ENCODE results near the gene PARP1. TPM values are rescaled to one million over a fixed set of nuclear protein-coding genes. Genes with fewer than 3 reads are reported as not detected.
A peak's percentile ranks its signal among the peaks of the same experiment; 100 is the strongest.

Gene PARP1
- total RNA-seq, 1 donor from 2014 or later, result 168 TPM

GRCh38 chr1:226362361-226362760 lies 45.5 kb downstream of the PARP1 start:
- no peak overlapping the region for H3K27ac Mint-ChIP-seq (ENCODE audit: unreplicated experiment)
- no peak overlapping the region for H3K4me3 Mint-ChIP-seq (ENCODE audit: unreplicated experiment)
- peaks cover 6% of the 10 kb centered on the region for H3K27me3 Mint-ChIP-seq (ENCODE audit: unreplicated experiment)
- peaks cover 5% of the 10 kb centered on the region for H3K36me3 Mint-ChIP-seq (ENCODE audit: unreplicated experiment)
- no peak for DNase-seq
- H3K9me3 Mint-ChIP-seq (ENCODE audit: unreplicated experiment), result peaks cover 8% of the 10 kb centered on the region
- TF ChIP-seq CTCF (IDR thresholded peaks at IDR 0.05; ENCODE audit: partially characterized antibody, unreplicated experiment), result no peak
- H3K4me1 Mint-ChIP-seq (ENCODE audit: low read depth, unreplicated experiment), result peaks cover 24% of the 10 kb centered on the region

- peaks cover 41% of the 10 kb centered on the region for H3K4me1 Mint-ChIP-seq (ENCODE audit: low read depth, unreplicated experiment)
- DNase-seq, result no peak
- peak overlapping the region; percentile 38 for H3K27ac Mint-ChIP-seq (ENCODE audit: unreplicated experiment)
- peaks cover 16% of the 10 kb centered on the region for H3K27me3 Mint-ChIP-seq (ENCODE audit: unreplicated experiment)
- H3K9me3 Mint-ChIP-seq (ENCODE audit: unreplicated experiment), result peaks cover 23% of the 10 kb centered on the region
- no peak for TF ChIP-seq CTCF (IDR thresholded peaks at IDR 0.05; ENCODE audit: partially characterized antibody, unreplicated experiment)
- H3K36me3 Mint-ChIP-seq (ENCODE audit: unreplicated experiment), result peaks cover 5% of the 10 kb centered on the region
- no peak overlapping the region for H3K4me3 Mint-ChIP-seq (ENCODE audit: unreplicated experiment)
These were observed 47.7 kb downstream of the PARP1 start for GRCh38 chr1:226360106-226360746.

- H3K4me1 Mint-ChIP-seq (ENCODE audit: low read depth, unreplicated experiment), result peaks cover 55% of the 10 kb centered on the region
- H3K27ac Mint-ChIP-seq (ENCODE audit: unreplicated experiment), result peak overlapping the region; percentile 98
- TF ChIP-seq CTCF (IDR thresholded peaks at IDR 0.05; ENCODE audit: partially characterized antibody, unreplicated experiment), result no peak
- H3K9me3 Mint-ChIP-seq (ENCODE audit: unreplicated experiment), result peaks cover 23% of the 10 kb centered on the region
- H3K4me3 Mint-ChIP-seq (ENCODE audit: unreplicated experiment), result peak overlapping the region; percentile 34
- DNase-seq, result no peak
- H3K27me3 Mint-ChIP-seq (ENCODE audit: unreplicated experiment), result peaks cover 21% of the 10 kb centered on the region
- H3K36me3 Mint-ChIP-seq (ENCODE audit: unreplicated experiment), result no peaks in the 10 kb centered on the region
These were observed 50.5 kb downstream of the PARP1 start for GRCh38 chr1:226357416-226357815.

GRCh38 chr1:226355669-226356551 lies 52.0 kb downstream of the PARP1 start:
- H3K36me3 Mint-ChIP-seq (ENCODE audit: unreplicated experiment), result no peaks in the 10 kb centered on the region

More at GRCh38 chr1:226355669-226356551, 52.0 kb downstream of the PARP1 start:
- Mint-ChIP-seq H3K27ac (ENCODE audit: unreplicated experiment) (peak overlapping the region; percentile 98), H3K4me1 (ENCODE audit: low read depth, unreplicated experiment) (peaks cover 62% of the 10 kb centered on the region), H3K9me3 (ENCODE audit: unreplicated experiment) (peaks cover 21% of the 10 kb centered on the region), H3K27me3 (ENCODE audit: unreplicated experiment) (peaks cover 17% of the 10 kb centered on the region), H3K4me3 (ENCODE audit: unreplicated experiment) (peak overlapping the region; percentile 71)
- TF ChIP-seq CTCF (IDR thresholded peaks at IDR 0.05; ENCODE audit: partially characterized antibody, unreplicated experiment), result no peak
- DNase-seq, result peak; percentile 79
